Kidney (tissue), 14 donors: ENCODE results near the gene RAD23B. TPM values are rescaled to one million over a fixed set of nuclear protein-coding genes. Genes with fewer than 3 reads are reported as not detected.

Experiments used
- DNase-seq, 5 donors: peaks; one replicate each; pipeline ENCODE4 v3.0.0-alpha.2; 2013 to 2020
- FAIRE-seq: peaks from 2 replicates; lab custom pipeline; 2012; peaks lifted over from hg19 to GRCh38; lab: Jason Lieb, UNC
- H3K27ac ChIP-seq, 2 donors: one replicate each; pipeline ENCODE4 v1.7.0; 2013; ENCODE audit warnings: low read depth in 2 of 2, low read length in 2 of 2, inconsistent platforms in 1 of 2
- H3K27me3 ChIP-seq: one replicate; pipeline ENCODE4 v1.7.1; 2013; ENCODE audit warnings: low read length, inconsistent platforms; ENCODE audit not compliant: control insufficient read depth, insufficient read depth
- H3K36me3 ChIP-seq, 3 donors: one replicate each; pipeline versions ENCODE4 v1.7.0 to v1.7.1; 2013; ENCODE audit warnings: low read length in 3 of 3, control low read depth in 1 of 3, inconsistent platforms in 1 of 3; ENCODE audit not compliant: insufficient read depth in 3 of 3, control insufficient read depth in 2 of 3
- H3K4me1 ChIP-seq, 3 donors: one replicate each; pipeline versions ENCODE4 v1.7.0 to v1.7.1; 2013; ENCODE audit warnings: low read length in 3 of 3, inconsistent platforms in 1 of 3, low read depth in 1 of 3; ENCODE audit not compliant: control insufficient read depth in 2 of 3, insufficient read depth in 2 of 3
- H3K4me3 ChIP-seq, 3 donors: one replicate each; pipeline versions ENCODE4 v1.7.0 to v1.8.1; 2013; ENCODE audit warnings: low read length in 3 of 3, control low read depth in 1 of 3, inconsistent platforms in 1 of 3
- H3K9ac ChIP-seq, 3 donors: one replicate each; pipeline versions ENCODE4 v1.7.0 to v1.7.1; 2013; ENCODE audit warnings: low read length in 3 of 3, control low read depth in 1 of 3, inconsistent platforms in 1 of 3
- H3K9me3 ChIP-seq, 3 donors: one replicate each; pipeline versions ENCODE4 v1.7.0 to v1.7.1; 2013; ENCODE audit warnings: low read length in 3 of 3, control low read depth in 1 of 3, inconsistent platforms in 1 of 3; ENCODE audit not compliant: control insufficient read depth in 2 of 3, insufficient read depth in 1 of 3
- CTCF ChIP-seq: IDR thresholded peaks from 3 replicates; pipeline ENCODE4 v1.5.1; 2012; ENCODE audit warnings: mild to moderate bottlenecking, moderate library complexity, borderline replicate concordance; ENCODE audit not compliant: insufficient read depth; ENCODE audit errors: extremely low read depth
- intact Hi-C: fragments of 100-400 bp; cut with DNase I; formaldehyde crosslinking; loops from one replicate; pipeline ENCODE4 v1.11.1; 2022
- polyA plus RNA-seq: library from polyadenylated mRNA; stranded (reverse); fragments of 350-450 nt; fragmentation: Illumina TruSeq; extraction: RNeasy Lipid Tissue Mini Kit (QIAGEN cat#74804); gene quantifications from one replicate; pipeline ENCODE4 v1.2.3, GENCODE V29; 2014; ENCODE audit warnings: low read depth, low replicate concordance; ENCODE audit not compliant: insufficient read depth
- total RNA-seq: library from RNA; stranded (reverse); fragmentation: NEBNext Ultra II Directional; extraction: Animal tissue kit (Norgen Biotek cat#: 25700); gene quantifications from one replicate; pipeline ENCODE4 v1.2.1, GENCODE V29; 2021
- donor health status: control.
- donor health status: control.
- donor health status: control.
- donor health status: control.
- donor health status: control.
- donor health status: DM: yes; HTN: yes; CAD: no.
- donor health status: Normal renal cell carcinoma (clear cell type).

RAD23B gene
- total and polyA plus RNA-seq, 2 donors from 2014 or later: 40.5 to 76.5 TPM

- H3K4me3 ChIP-seq: no peak overlapping the region
- no peak for DNase-seq
- peaks cover 5 to 36% (median 21%) of the 10 kb centered on the region in 3 donors for H3K36me3 ChIP-seq
- H3K27me3 ChIP-seq: no peaks in the 10 kb centered on the region
- FAIRE-seq: no peak
- intact Hi-C loops: no loop called here
- peaks cover 0 to 3% (median 0%) of the 10 kb centered on the region in 3 donors for H3K4me1 ChIP-seq
- TF ChIP-seq CTCF: no peak
- H3K9me3 ChIP-seq: no peaks in the 10 kb centered on the region
- no peak overlapping the region for H3K27ac ChIP-seq
- H3K9ac ChIP-seq: no peak overlapping the region
These were observed 50.3 kb downstream of the RAD23B start for GRCh38 chr9:107333363-107333762.

- H3K4me1 ChIP-seq: peaks cover 0 to 3% (median 0%) of the 10 kb centered on the region in 3 donors
- no peak overlapping the region for H3K9ac ChIP-seq
- no peaks in the 10 kb centered on the region for H3K9me3 ChIP-seq
- FAIRE-seq (no peak), DNase-seq (no peak)
- H3K27ac ChIP-seq: no peak overlapping the region
- no peaks in the 10 kb centered on the region for H3K27me3 ChIP-seq
- peaks cover 5 to 41% (median 21%) of the 10 kb centered on the region in 3 donors for H3K36me3 ChIP-seq
- no peak overlapping the region for H3K4me3 ChIP-seq
- intact Hi-C loops: no loop called here
- no peak for TF ChIP-seq CTCF
These were observed 51.2 kb downstream of the RAD23B start for GRCh38 chr9:107334103-107334776.

GRCh38 chr9:107335331-107335730 is 52.3 kb downstream of the RAD23B start:
- FAIRE-seq: no peak
- TF ChIP-seq CTCF: no peak
- Histone ChIP-seq H3K27me3 (no peaks in the 10 kb centered on the region), H3K9me3 (no peaks in the 10 kb centered on the region), H3K4me3 (no peak overlapping the region), H3K4me1 (peaks cover 0 to 3% (median 0%) of the 10 kb centered on the region in 3 donors), H3K9ac (no peak overlapping the region), H3K36me3 (peaks cover 2 to 38% (median 19%) of the 10 kb centered on the region in 3 donors), H3K27ac (no peak overlapping the region)
- DNase-seq: no peak
- intact Hi-C loops: no loop called here
